Activated naive CD4-positive, alpha-beta T cell treated with anti-CD3 and anti-CD28 coated beads, Interleukin-2, amount 50 U/mL, for 16 hours (primary cell): ENCODE results near the gene STPG1.

ENCODE experiments used
- DNase-seq: peaks from one replicate; pipeline ENCODE4 v3.0.0-alpha.2; 2020

STPG1 gene

GRCh38 chr1:24340770-24341169, 72.8 kb downstream of the STPG1 start:
- no peak for DNase-seq

GRCh38 chr1:24339996-24340395, 73.6 kb downstream of the STPG1 start:
- DNase-seq: no peak

GRCh38 chr1:24338447-24338846, 75.1 kb downstream of the STPG1 start:
- DNase-seq: no peak

- DNase-seq: no peak
Observed at GRCh38 chr1:24337455-24337854, 76.1 kb downstream of the STPG1 start.

- DNase-seq: no peak
Observed at GRCh38 chr1:24336075-24336474, 77.5 kb downstream of the STPG1 start.

GRCh38 chr1:24331961-24332673, 81.5 kb downstream of the STPG1 start:
- DNase-seq: no peak

- DNase-seq: no peak
Observed at GRCh38 chr1:24329797-24330543, 83.6 kb downstream of the STPG1 start.

GRCh38 chr1:24329331-24329730, 84.3 kb downstream of the STPG1 start:
- no peak for DNase-seq

GRCh38 chr1:24327891-24328290, 85.7 kb downstream of the STPG1 start:
- DNase-seq: no peak

- no peak for DNase-seq
Observed at GRCh38 chr1:24327486-24327885, 86.1 kb downstream of the STPG1 start.

- DNase-seq: no peak
Observed at GRCh38 chr1:24325587-24326449, 87.8 kb downstream of the STPG1 start.

GRCh38 chr1:24324903-24325302, 88.7 kb downstream of the STPG1 start:
- no peak for DNase-seq

- no peak for DNase-seq
Observed at GRCh38 chr1:24323281-24323680, 90.3 kb downstream of the STPG1 start.

- no peak for DNase-seq
Observed at GRCh38 chr1:24322470-24323177, 91.0 kb downstream of the STPG1 start.

- DNase-seq: peak; percentile 68
Observed at GRCh38 chr1:24321697-24322469, 91.7 kb downstream of the STPG1 start.

- no peak for DNase-seq
Observed at GRCh38 chr1:24321126-24321525, 92.5 kb downstream of the STPG1 start.

GRCh38 chr1:24319962-24320361, 93.6 kb downstream of the STPG1 start:
- DNase-seq: no peak

- no peak for DNase-seq
Observed at GRCh38 chr1:24319312-24319863, 94.2 kb downstream of the STPG1 start, which contains the start of gene GRHL3. TSS of gene GRHL3 (plus strand) at chr1:24319357. CDS start at chr1:24319552, 195 bp downstream.

GRCh38 chr1:24318615-24319311, 94.8 kb downstream of the STPG1 start:
- no peak for DNase-seq

GRCh38 chr1:24317956-24318614, 95.5 kb downstream of the STPG1 start:
- DNase-seq: no peak
